K562 (cell line): ENCODE measurements around the gene OPA3. TPM values are rescaled to one million over a fixed set of nuclear protein-coding genes. Genes with fewer than 3 reads are reported as not detected.
"Not testable (repeated sequence)": the region's sequence is repeated elsewhere in the genome, so short reads cannot be mapped to it uniquely, and the experiment has no call there.

Experiments
- ATAC-seq: fragments of 200-7000 bp; cut with Tn5 transposase; 3 replicates; pipeline ENCODE4 v1.9.1; 2020; ENCODE audit warnings: moderate library complexity
- BruUV-seq: library from RNA; stranded (reverse); fragments of 400-500 nt; replicated peaks from 2 replicates; lab custom pipeline; 2021; lab: Mats Ljungman, UMichigan
- CTCF ChIA-PET: fragments of 300-600 bp; formaldehyde crosslinking; extraction: SDS; loops from one replicate; lab custom pipeline; 2021; ENCODE audit warnings: low intra/inter-chr PET ratio; lab: Yijun Ruan, JAX
- POLR2A ChIA-PET: fragments of 300-600, 350-650 bp; sonication (Branson Sonifier 250); formaldehyde crosslinking; extraction: SDS; loops from one replicate; lab custom pipeline; 2021; ENCODE audit warnings: antibody characterized with exemption, inconsistent platforms; lab: Yijun Ruan, JAX
- DNase-seq, 4 experiments: peaks; one replicate each; pipeline versions ENCODE4 v3.0.0 to v3.0.0-alpha.2; 2011 to 2018; ENCODE audit warnings: low spot score in 3 of 4, mixed read lengths in 3 of 4; ENCODE audit errors: extremely low read depth in 1 of 4
- FAIRE-seq: peaks from 2 replicates; lab custom pipeline; 2011; peaks lifted over from hg19 to GRCh38; lab: Jason Lieb, UNC
- H2AFZ ChIP-seq: 2 replicates; pipeline ENCODE4 v1.6.0; 2011; ENCODE audit warnings: low read depth, low read length, control low read depth, inconsistent platforms
- H3K27ac ChIP-seq: fragments of 200-600 bp; 3 replicates; pipeline ENCODE4 v1.8.0; 2011; ENCODE audit warnings: low read depth, mild to moderate bottlenecking, control low read depth, inconsistent platforms, low read length, moderate library complexity, mixed read lengths; ENCODE audit errors: extremely low read depth
- H3K27me3 ChIP-seq, 2 experiments: fragments of 300-600 bp in 1 of 2; 2 replicates in 1 of 2; 3 replicates in 1 of 2; pipeline versions ENCODE4 v1.6.0 to v1.8.0; 2011; ENCODE audit warnings: inconsistent platforms in 2 of 2, low read length in 2 of 2, mild to moderate bottlenecking in 1 of 2, mixed read lengths in 1 of 2, moderate library complexity in 1 of 2; ENCODE audit not compliant: control insufficient read depth in 2 of 2, insufficient read depth in 2 of 2
- H3K36me3 ChIP-seq: fragments of 300-600 bp; 3 replicates; pipeline ENCODE4 v1.8.0; 2011; ENCODE audit warnings: mild to moderate bottlenecking, low read length, inconsistent platforms; ENCODE audit not compliant: control insufficient read depth, insufficient read depth
- H3K4me1 ChIP-seq, 2 experiments: fragments of 200-600 bp in 1 of 2; replicated peaks in 1 of 2; 2 replicates in 1 of 2; 3 replicates in 1 of 2; pipeline versions ENCODE4 v1.5.1 to v1.8.0; 2011; ENCODE audit warnings: inconsistent platforms in 2 of 2, low read length in 2 of 2, mild to moderate bottlenecking in 1 of 2, mixed read lengths in 1 of 2, moderate library complexity in 1 of 2; ENCODE audit not compliant: control insufficient read depth in 2 of 2, insufficient read depth in 2 of 2
- H3K4me2 ChIP-seq: 2 replicates; pipeline ENCODE4 v1.6.1; 2011; ENCODE audit warnings: low read length, control low read depth, inconsistent platforms, mixed read lengths; ENCODE audit not compliant: insufficient read depth
- H3K4me3 ChIP-seq: fragments of 200-600 bp; sonication (generic), shearing (Covaris generic); 2 replicates; pipeline ENCODE4 v1.5.1; 2016; ENCODE audit warnings: control low read depth, inconsistent platforms
- H3K79me2 ChIP-seq: fragments of 200-600 bp; 3 replicates; pipeline ENCODE4 v1.8.0; 2011; ENCODE audit warnings: low read length, inconsistent platforms; ENCODE audit not compliant: control insufficient read depth, insufficient read depth
- H3K9ac ChIP-seq, 2 experiments: 2 replicates each; pipeline versions ENCODE4 v1.6.0 to v1.6.1; 2011; ENCODE audit warnings: low read depth in 2 of 2, low read length in 2 of 2, control low read depth in 1 of 2, inconsistent platforms in 1 of 2, mild to moderate bottlenecking in 1 of 2, mixed read lengths in 1 of 2; ENCODE audit not compliant: insufficient read depth in 1 of 2
- H3K9me1 ChIP-seq: one replicate; pipeline ENCODE4 v1.6.0; 2011; ENCODE audit warnings: inconsistent platforms, mild to moderate bottlenecking, low read length, moderate library complexity; ENCODE audit not compliant: control insufficient read depth, insufficient read depth
- H3K9me3 ChIP-seq: replicated peaks from 2 replicates; pipeline ENCODE4 v1.5.1; 2011; ENCODE audit warnings: low read depth, low read length, inconsistent platforms; ENCODE audit not compliant: control insufficient read depth, insufficient read depth
- H4K20me1 ChIP-seq: replicated peaks from 2 replicates; pipeline ENCODE4 v1.6.1; 2011; ENCODE audit warnings: low read length, inconsistent platforms, mixed read lengths; ENCODE audit not compliant: control insufficient read depth, insufficient read depth
- BCOR ChIP-seq: fragments of 450-650 bp; IDR thresholded peaks from 2 replicates; pipeline ENCODE4 v1.6.1; 2016
- FOXP1 ChIP-seq: sonication (generic); formaldehyde crosslinking; IDR thresholded peaks from 2 replicates; pipeline ENCODE4 v1.8.0; 2022; ENCODE audit warnings: mild to moderate bottlenecking, missing genetic modification reagents
- HDAC1 ChIP-seq, 2 experiments: fragments of 450-650 bp; IDR thresholded peaks; 2 replicates each; pipeline ENCODE4 v1.6.1; 2016 to 2017; ENCODE audit warnings: inconsistent platforms in 1 of 2, mild to moderate bottlenecking in 1 of 2, moderate library complexity in 1 of 2
- HDGF ChIP-seq: fragments of 450-650 bp; IDR thresholded peaks from 2 replicates; pipeline ENCODE4 v1.6.1; 2016
- KDM1A ChIP-seq, 2 experiments: fragments of 450-650 bp; IDR thresholded peaks; 2 replicates each; pipeline ENCODE4 v1.6.1; 2016; ENCODE audit warnings: mild to moderate bottlenecking in 2 of 2
- NFIC ChIP-seq: fragments of 450-650 bp; IDR thresholded peaks from 2 replicates; pipeline ENCODE4 v1.6.1; 2017; ENCODE audit warnings: mild to moderate bottlenecking, inconsistent platforms
- RBFOX2 ChIP-seq: fragments of 200-400 bp; formaldehyde crosslinking; IDR thresholded peaks from 2 replicates; pipeline ENCODE4 v1.6.1; 2017; ENCODE audit warnings: low read depth, mild to moderate bottlenecking, low read length, moderate library complexity
- SAFB2 ChIP-seq: fragments of 200-400 bp; formaldehyde crosslinking; IDR thresholded peaks from 2 replicates; pipeline ENCODE4 v1.6.1; 2018; ENCODE audit warnings: borderline replicate concordance, low read length, low read depth, moderate library complexity; ENCODE audit not compliant: severe bottlenecking
- TFE3 ChIP-seq: fragments of 450-650 bp; formaldehyde crosslinking; IDR thresholded peaks from 2 replicates; pipeline ENCODE4 v1.4.0; 2020; ENCODE audit warnings: mild to moderate bottlenecking, mixed read lengths
- ZFP36 ChIP-seq: fragments of 150-350 bp; IDR thresholded peaks from 2 replicates; pipeline ENCODE4 v1.6.1; 2018; ENCODE audit warnings: low read length, low read depth; ENCODE audit not compliant: partially characterized antibody
- ZNF445 ChIP-seq: fragments of 250-450 bp; sonication (Bioruptor Pico); IDR thresholded peaks from 2 replicates; pipeline ENCODE4 v1.4.0; 2020; ENCODE audit warnings: low read depth, mild to moderate bottlenecking, moderate library complexity
- ZNF707 ChIP-seq: fragments of 250-450 bp; sonication (Bioruptor Pico); conservative IDR thresholded peaks from 2 replicates; pipeline ENCODE4 v1.8.0; 2022; ENCODE audit warnings: inconsistent platforms, mild to moderate bottlenecking, moderate library complexity
- WGBS: fragments of 100-300 bp; shearing (Covaris generic); methylation state at CpG from one replicate; pipeline ENCODE4 v1.1.6; 2016; ENCODE audit warnings: low coverage, mixed read lengths; ENCODE audit not compliant: insufficient coverage; ENCODE audit errors: missing lambda C conversion rate; 5-methylcytosine and 5-hydroxymethylcytosine counted together
- in situ Hi-C: fragments of 300-500 bp; cut with MboI; formaldehyde crosslinking; loops from 4 replicates; pipeline ENCODE4 v1.15.0; 2018; ENCODE audit warnings: inconsistent platforms, mixed read lengths
- intact Hi-C: fragments of 100-400 bp; cut with micrococcal nuclease; formaldehyde crosslinking; loops from 2 replicates; pipeline ENCODE4 v1.14.2; 2022
- polyA plus RNA-seq, 8 experiments: library from polyadenylated mRNA; depleted of rRNA in 4 of 8; stranded (reverse) in 5 of 8; unstranded in 3 of 8; fragments of >200 nt; fragmentation: Nextera tagmentation in 2 of 8; fragmentation: Illumina TruSeq in 1 of 8; extraction: Ambion mirVana in 2 of 8; extraction: Trizol in 1 of 8; gene quantifications; 2 replicates each; pipeline versions ENCODE4 v1.2.1 to v1.2.3, GENCODE V29; 2011 to 2014; ENCODE audit warnings: inconsistent platforms in 1 of 8, missing spikeins in 1 of 8
- total RNA-seq, 7 experiments: library from RNA; depleted of rRNA in 6 of 7; stranded (reverse); fragments of >200 nt in 6 of 7; fragmentation: Illumina TruSeq in 2 of 7; extraction: Trizol in 2 of 7; gene quantifications; 2 replicates each; pipeline versions ENCODE4 v1.2.1 to v1.2.3, GENCODE V29; 2011 to 2021; ENCODE audit warnings: low replicate concordance in 1 of 7

Gene OPA3
- total and polyA plus RNA-seq, 9 of the 15 experiments (the other 6 are each of a cell fraction or from before 2014, with no cell fraction given) = 1.4 to 18.8 (median 9.0) TPM

- TF ChIP-seq TFE3 (no peak), KDM1A (IDR thresholded peaks at IDR 0.05) (peak in 1 of 2 experiments; percentile 47; a peak in 2 of 4 replicates), SAFB2 (no peak), HDAC1 (IDR thresholded peaks at IDR 0.05) (0 out of 4 replicates have a peak, but pooled peaks of 1 of the 2 experiments have one; percentile 22), HDGF (0 out of 2 replicates have a peak, but pooled peaks have one; percentile 20), ZFP36 (peak; percentile 45), ZNF445 (no peak), ZNF707 (CRISPR knock-in tag) (no peak), NFIC (no peak), FOXP1 (no peak)
These were observed 73.5 kb downstream of the OPA3 start (continued) for GRCh38 chr19:45511074-45511473.

GRCh38 chr19:45510352-45510751, 74.2 kb downstream of the OPA3 start:
- H3K79me2 ChIP-seq = peaks cover 89% of the 10 kb centered on the region
- BruUV-seq, H3K9me1 ChIP-seq, intact Hi-C loops, ATAC-seq, H3K27me3 ChIP-seq, H2AFZ ChIP-seq, CTCF ChIA-PET, H3K9me3 ChIP-seq, DNase-seq, FAIRE-seq, H4K20me1 ChIP-seq, in situ Hi-C loops: not testable (repeated sequence)
- peak overlapping the region; percentile 42 to 76; a peak in 2 of 4 replicates for H3K9ac ChIP-seq
- TF ChIP-seq BCOR (peak; percentile 69), RBFOX2 (peak; percentile 6; the same call in 1 of the 2 replicates)
- POLR2A ChIA-PET = interaction anchor here (1.0 to 1.2 kb wide), 2 partner anchors 15 to 47 kb away, joined by 3 read pairs; no protein-coding TSS in a partner anchor
- H3K4me3 ChIP-seq = peak overlapping the region; percentile 99; the same call in 1 of the 2 replicates
- H3K27ac ChIP-seq = peak overlapping the region; percentile 98
- H3K4me1 ChIP-seq = peaks cover 44 to 54% of the 10 kb centered on the region in 2 experiments
- peak overlapping the region; percentile 97 for H3K4me2 ChIP-seq
- WGBS = 68% methylated on average over 11 of the region's 11 CpGs
- H3K36me3 ChIP-seq = peaks cover 56% of the 10 kb centered on the region; the same call in 2 of the 3 replicates
